EH (cell line): ENCODE measurements around the gene RBM22.
A peak's percentile ranks its signal among the peaks of the same experiment; 100 is the strongest.
"Not testable (repeated sequence)": the region's sequence is repeated elsewhere in the genome, so short reads cannot be mapped to it uniquely, and the experiment has no call there.

Experiments used
- DNase-seq: peaks from one replicate; pipeline ENCODE4 v3.0.0-alpha.2; 2015; ENCODE audit warnings: low read depth

Gene RBM22

GRCh38 chr5:150700594-150701377 is at the start of gene RBM22:
RBM22 (minus strand) TSS chr5:150701062; CDS start chr5:150700985, 77 bp downstream.
- peak; percentile 89 for DNase-seq

DNA sequence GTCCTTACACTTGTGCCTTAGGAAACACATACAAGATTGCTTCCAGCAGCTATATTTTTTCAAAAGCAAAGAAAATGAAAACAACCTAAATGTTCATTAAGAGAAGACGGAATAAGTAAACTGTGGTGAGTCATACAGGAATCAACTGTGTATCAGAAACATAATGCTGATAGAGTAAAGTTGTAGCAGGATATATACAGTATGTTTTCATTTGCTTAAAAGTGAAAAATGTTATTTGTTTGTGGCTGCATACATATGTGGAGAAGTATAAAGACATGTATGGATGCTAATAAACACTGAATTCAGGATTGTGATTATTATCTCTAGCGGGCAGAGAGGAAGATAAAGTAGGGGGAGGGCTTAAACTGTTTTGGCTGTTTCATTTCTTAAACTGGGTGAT is 49.6 kb upstream of the RBM22 start:
- no peak for DNase-seq

GRCh38 chr5:150743142-150743488 is 42.3 kb upstream of the RBM22 start:
- DNase-seq = not testable (repeated sequence)

DNA sequence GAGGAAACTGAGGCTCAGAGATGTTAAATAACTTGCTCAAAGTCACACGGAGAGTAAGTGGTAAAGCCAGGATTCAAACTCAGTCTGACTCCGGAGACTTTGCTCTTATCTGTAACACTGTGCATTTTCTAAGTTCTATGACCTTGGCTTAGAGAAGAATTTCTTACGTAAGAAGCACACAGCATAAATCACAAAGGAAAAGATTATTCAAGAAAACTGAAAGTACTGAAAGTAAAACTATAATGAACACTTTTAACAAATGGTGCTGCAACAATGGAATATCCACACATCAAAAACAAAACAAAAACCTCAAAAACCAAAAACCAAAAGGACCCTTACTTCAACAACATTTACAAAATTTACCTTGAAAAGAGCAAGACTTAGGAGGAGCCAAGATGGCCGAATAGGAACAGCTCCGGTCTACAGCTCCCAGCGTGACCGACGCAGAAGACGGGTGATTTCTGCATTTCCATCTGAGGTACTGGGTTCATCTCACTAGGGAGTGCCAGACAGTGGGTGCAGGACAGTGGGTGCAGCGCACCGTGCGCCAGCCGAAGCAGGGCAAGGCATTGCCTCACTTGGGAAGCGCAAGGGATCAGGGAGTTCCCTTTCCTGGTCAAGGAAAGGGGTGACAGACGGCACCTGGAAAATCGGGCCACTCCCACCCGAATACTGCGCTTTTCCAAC is 41.7 kb upstream of the RBM22 start:
- DNase-seq = not testable (repeated sequence)

- DNase-seq = no peak
Measured at GRCh38 chr5:150740992-150741391, 40.1 kb upstream of the RBM22 start.

- DNase-seq = no peak
Measured at GRCh38 chr5:150738862-150739261, 38.0 kb upstream of the RBM22 start.

DNA sequence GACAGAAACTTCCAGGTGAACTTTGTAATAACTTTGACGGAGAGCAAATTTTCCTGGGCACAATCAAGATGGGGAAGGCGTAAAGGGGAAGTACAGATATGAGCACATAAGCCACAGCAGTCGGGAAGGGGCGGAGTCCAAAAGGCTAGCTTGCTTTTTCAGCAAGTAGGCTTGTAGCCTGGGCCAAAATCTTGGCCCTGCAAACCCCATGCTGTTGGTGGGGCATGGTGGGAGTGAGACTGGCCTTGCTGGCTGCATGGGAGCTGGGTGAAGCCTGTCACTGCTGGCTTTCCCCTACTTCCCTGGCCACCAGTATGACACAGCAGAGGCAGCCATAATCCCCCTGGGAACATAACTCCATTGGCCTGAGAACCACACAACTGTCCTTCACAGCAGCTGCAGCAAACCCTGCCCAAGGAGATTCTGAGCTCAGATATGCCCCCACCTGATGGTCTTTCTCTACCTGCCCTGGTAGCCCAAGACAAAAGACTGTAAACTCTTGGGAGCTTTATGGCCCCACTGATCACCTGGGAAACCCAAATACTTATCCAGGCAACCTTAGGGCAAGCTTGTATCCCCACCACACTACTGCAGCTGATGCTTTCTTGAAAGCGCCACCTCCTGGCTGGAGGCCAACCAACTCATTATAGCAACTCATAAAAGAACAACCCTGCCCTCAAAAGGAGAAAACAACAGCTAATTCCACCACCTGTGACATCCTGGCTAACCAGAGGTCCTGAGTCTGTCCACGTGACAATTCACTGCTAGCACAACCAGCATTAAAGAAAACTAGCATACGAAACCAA is 33.9 kb upstream of the RBM22 start:
- DNase-seq = no peak

DNA sequence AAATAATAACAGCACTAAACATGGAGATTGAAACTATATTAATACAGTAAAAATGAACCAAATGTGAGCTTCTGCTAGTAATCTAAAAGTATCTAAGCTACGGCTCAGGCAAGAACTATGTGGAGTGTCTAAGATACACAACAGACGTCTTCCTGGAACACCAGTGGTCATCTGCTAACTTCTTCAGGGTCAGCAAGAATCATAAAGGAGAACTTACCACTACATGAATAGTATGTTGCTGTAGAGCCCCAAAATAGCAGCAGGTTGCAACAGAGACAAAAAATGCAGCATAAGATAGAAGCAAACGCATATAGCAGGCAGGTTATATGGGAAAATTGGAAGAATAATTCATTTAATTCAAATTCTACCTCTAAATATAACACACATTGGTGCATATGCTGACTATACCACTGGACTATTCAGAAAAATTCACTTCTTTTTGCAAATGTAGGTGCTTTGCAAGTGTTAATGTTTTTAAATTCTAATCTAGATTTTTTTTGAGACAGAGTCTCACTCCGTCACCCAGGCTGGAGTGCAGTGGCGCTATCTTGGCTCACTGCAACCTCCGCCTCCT is 30.9 kb upstream of the RBM22 start:
- DNase-seq = no peak

GRCh38 chr5:150729859-150730258 is 29.0 kb upstream of the RBM22 start:
- no peak for DNase-seq

DNA sequence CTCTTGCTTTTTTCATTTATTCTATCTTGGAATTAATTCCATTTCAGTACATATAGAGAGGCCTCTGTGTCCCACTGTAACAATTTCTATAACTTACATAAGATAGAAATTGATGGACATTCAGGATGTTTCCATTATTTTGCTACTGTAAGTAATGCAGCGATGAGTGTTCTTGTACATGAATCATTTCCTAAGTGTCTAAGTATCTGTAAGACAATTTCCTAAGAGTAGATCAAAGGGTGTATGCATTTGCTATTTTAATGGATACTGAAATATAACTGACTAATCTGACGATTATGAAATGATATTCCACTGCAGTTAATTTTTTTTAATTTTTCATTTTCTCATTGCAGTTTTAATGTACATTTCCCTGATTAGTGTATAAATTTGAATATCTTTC is 23.0 kb upstream of the RBM22 start:
- DNase-seq = no peak

DNA sequence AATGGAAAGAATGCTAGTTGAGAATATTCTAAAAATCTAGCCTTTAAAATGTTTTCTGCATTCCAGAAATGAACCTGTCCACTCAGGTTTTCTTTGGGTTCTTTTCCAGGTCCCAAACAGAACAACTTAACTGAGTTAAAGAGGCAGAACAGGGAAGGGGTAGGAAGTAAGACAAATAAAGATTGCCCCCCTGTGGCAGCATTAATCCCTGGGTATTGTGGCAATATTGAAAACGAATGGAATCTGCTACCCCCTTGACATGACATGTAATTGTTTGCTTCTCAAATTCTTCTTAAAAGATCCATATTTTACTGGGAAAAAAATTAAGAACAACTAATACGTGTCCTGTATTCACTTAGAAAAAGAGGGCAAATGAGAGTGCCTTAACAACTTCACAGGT is 9.3 kb upstream of the RBM22 start:
- peak; percentile 27 for DNase-seq

DNA sequence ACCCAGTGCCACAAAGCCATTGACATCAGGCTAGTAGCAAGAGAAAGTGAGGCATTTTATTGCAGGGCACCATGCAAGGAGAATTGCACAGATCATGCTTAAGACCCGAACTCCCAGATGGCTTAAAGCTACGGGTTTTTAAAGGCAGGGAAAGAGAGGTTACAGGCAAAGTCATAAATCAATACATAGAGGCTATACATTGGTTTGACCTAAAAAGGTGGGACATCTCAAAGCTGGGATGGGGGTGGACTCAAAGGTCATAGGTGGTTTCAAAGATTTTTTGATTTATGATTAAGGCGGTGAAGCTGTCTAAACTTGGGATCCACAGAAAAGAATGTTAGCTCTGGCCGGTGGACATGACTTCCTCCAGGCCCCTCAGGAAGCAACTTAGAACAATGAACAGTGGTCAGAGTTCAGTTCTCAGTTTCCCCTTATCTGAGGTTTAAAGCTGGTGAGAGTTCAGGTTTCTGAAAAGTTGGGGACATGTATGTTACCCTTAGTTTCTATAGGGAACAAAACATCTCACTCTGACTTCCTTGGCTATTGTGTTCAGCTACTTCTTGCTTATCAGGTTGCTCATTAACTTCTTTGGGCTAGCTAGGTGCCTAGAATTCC is 6.0 kb upstream of the RBM22 start:
- no peak for DNase-seq

DNA sequence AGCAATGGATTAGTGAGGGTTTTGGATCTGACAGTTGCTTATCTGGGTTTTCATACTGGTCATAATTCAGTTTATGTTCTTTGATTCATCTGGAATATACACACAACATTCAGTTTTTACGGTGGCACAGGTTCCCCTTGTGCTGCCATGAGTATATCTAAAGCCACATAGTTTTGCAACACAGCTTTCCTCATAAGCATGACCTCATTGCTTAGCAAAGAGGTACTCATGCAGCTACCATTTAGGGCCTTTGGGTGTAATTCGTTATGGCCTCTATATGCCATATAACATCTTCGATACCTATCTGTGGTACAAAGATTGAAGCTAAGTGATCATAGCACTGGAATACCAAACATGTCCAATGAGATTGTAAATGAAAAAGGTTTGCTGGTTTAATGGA is 2.9 kb upstream of the RBM22 start:
- no peak for DNase-seq

DNA sequence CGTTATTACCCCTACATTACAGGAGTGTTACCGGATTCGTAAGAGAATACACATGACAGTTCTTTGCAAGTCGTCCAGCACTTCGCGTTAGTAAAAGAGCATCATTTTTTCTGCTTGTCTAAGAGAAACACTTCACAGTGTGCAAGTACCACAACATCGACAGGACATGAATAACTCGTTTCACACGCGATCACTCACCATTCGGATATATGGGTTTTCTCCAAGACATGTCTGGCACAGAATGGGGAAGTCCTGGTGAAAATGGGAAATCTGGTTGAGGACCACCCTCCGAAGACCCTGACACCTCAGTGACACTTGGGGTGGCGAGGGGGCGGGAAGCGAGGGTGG is 642 bp downstream of the RBM22 start:
- DNase-seq = no peak

DNA sequence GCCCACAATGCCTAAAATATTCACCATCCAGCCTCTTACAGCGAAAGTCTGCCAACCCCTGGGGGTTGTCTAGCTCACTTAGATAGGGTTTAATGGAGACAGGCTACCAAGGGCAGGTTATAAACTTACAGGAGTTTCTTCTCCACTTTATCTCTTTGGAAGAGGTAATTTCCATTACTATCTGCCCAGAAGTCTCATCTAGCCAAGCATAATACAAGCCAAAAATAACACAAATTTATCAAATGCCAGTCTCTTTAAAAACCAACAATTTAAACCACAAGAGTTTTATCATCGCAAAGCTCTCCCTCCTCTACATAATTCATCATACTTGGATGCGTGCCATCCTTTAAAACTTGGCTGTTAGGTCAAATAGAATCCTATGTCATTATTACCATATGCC is 6.2 kb downstream of the RBM22 start:
- peak; percentile 76 for DNase-seq

- DNase-seq = no peak
Measured at GRCh38 chr5:150692276-150692675, 8.6 kb downstream of the RBM22 start.

GRCh38 chr5:150690760-150691159 is 10.1 kb downstream of the RBM22 start:
- DNase-seq = no peak

- no peak for DNase-seq
Measured at GRCh38 chr5:150689120-150689519, 11.7 kb downstream of the RBM22 start.

DNA sequence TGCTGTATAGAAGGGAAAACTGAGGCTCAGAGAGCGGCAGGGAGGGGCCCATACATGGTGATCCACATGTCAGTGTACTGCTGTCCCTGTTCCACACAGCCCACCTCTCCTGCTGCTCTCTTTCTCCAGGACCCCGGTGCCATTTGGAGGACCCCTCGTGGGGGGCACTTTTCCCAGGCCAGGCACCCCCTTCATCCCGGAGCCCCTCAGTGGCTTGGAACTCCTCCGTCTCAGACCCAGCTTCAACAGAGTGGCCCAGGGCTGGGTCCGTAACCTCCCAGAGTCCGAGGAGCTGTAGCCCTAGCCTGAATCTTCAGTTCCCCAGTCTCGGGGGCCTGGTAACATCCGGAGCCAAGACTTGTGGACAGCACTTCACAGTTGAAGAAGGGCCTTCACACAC is 24.3 kb downstream of the RBM22 start:
- DNase-seq = no peak

DNA sequence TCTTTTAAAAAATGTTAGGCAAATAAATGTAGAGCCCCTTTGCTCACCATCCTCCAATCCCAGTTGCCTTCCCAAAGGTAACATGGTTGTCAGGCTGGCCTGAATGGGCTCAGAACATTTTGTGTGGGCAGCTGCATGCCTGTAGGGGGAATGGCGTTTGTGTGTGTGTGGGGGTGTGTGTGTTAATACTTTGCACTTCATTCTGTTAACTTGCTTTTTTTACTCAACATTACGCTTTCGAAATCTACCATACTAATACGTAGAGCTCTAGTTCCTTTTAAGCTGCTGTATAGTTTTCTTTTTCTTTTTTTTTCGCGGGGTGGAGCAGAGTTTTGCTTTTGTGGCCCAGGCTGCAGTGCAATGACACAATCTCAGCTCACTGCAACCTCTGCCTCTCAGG is 25.8 kb downstream of the RBM22 start:
- DNase-seq = no peak

GRCh38 chr5:150674341-150674821 is 26.5 kb downstream of the RBM22 start:
- DNase-seq = no peak

GRCh38 chr5:150672884-150673275 is 28.0 kb downstream of the RBM22 start:
- DNase-seq = no peak
